Measurements from ENCODE around the gene RASA4B.

- TF ChIP-seq CTCF (IDR thresholded peaks at IDR 0.05) (no peak), POLR2A (IDR thresholded peaks at IDR 0.05) (no peak)
These were observed 57.1 kb downstream of the RASA4B start for GRCh38 chr7:102460467-102460866.

Measured in uterus (tissue), 2 donors.